NCI-H1092 (cell line): Measurements from ENCODE around the gene GPR148.

Experiments used
- DNase-seq: peaks from one replicate; lab custom pipeline; 2025; lab: John Stamatoyannopoulos, UW

The GPR148 gene

GRCh38 chr2:130749641-130750040, 20.8 kb downstream of the GPR148 start:
- no peak for DNase-seq

- DNase-seq, result no peak
These were observed 25.9 kb downstream of the GPR148 start for GRCh38 chr2:130754811-130755210.

GRCh38 chr2:130755256-130756052, 26.6 kb downstream of the GPR148 start, which contains the start of gene AMER3:
TSS of gene AMER3 (plus strand) at chr2:130755540. CDS start at chr2:130762073, 6,533 bp downstream.
- DNase-seq, result peak; percentile 42

GRCh38 chr2:130756053-130756873, 27.4 kb downstream of the GPR148 start:
- DNase-seq, result no peak

GRCh38 chr2:130756874-130757668, 28.2 kb downstream of the GPR148 start:
- no peak for DNase-seq

GRCh38 chr2:130759906-130760753, 31.3 kb downstream of the GPR148 start:
- DNase-seq, result peak; percentile 49

GRCh38 chr2:130760754-130761751, 32.2 kb downstream of the GPR148 start:
- DNase-seq, result no peak

GRCh38 chr2:130762031-130762909, 33.4 kb downstream of the GPR148 start:
- no peak for DNase-seq

GRCh38 chr2:130762910-130763385, 34.1 kb downstream of the GPR148 start:
- DNase-seq, result no peak

GRCh38 chr2:130763405-130763804, 34.5 kb downstream of the GPR148 start:
- no peak for DNase-seq

- DNase-seq, result no peak
These were observed 35.4 kb downstream of the GPR148 start for GRCh38 chr2:130764035-130764820.

- DNase-seq, result no peak
These were observed 35.9 kb downstream of the GPR148 start for GRCh38 chr2:130764821-130765115.

- DNase-seq, result no peak
These were observed 36.6 kb downstream of the GPR148 start for GRCh38 chr2:130765464-130765863.

- no peak for DNase-seq
These were observed 37.2 kb downstream of the GPR148 start for GRCh38 chr2:130766037-130766436.

GRCh38 chr2:130766711-130767407, 38.0 kb downstream of the GPR148 start:
- no peak for DNase-seq

- no peak for DNase-seq
These were observed 38.5 kb downstream of the GPR148 start for GRCh38 chr2:130767408-130767775.

- no peak for DNase-seq
These were observed 39.5 kb downstream of the GPR148 start for GRCh38 chr2:130768191-130768855.
